Mucosa of descending colon (tissue), 3 donors: ENCODE results near the gene THAP2. TPM values are rescaled to one million over a fixed set of nuclear protein-coding genes. Genes with fewer than 3 reads are reported as not detected.

Source experiments
- ATAC-seq: fragments of 200-7000 bp; cut with Tn5 transposase; one replicate; pipeline ENCODE4 v1.9.1; 2020; ENCODE audit warnings: mild to moderate bottlenecking, moderate library complexity
- DNase-seq, 3 donors: peaks; one replicate each; pipeline ENCODE4 v3.0.0-alpha.2; 2020
- H3K36me3 ChIP-seq: fragments of 200-600 bp; one replicate; pipeline ENCODE4 v1.8.0; 2021; ENCODE audit warnings: low read depth, mild to moderate bottlenecking
- H3K4me1 ChIP-seq: fragments of 200-600 bp; one replicate; pipeline ENCODE4 v1.8.0; 2021; ENCODE audit warnings: low read depth, mild to moderate bottlenecking
- H3K4me3 ChIP-seq: fragments of 200-600 bp; one replicate; pipeline ENCODE4 v1.8.0; 2021; ENCODE audit warnings: mild to moderate bottlenecking
- H3K9me3 ChIP-seq: fragments of 200-600 bp; one replicate; pipeline ENCODE4 v1.8.0; 2021; ENCODE audit warnings: mild to moderate bottlenecking
- intact Hi-C, 2 donors: fragments of 100-400 bp; cut with DNase I in 1 of 2; cut with micrococcal nuclease in 1 of 2; formaldehyde crosslinking; loops; one replicate each; pipeline versions ENCODE4 v1.11.0 to v1.11.1; 2022; cut with DNase I, micrococcal nuclease
- long read RNA-seq, 2 donors: library from polyadenylated mRNA; unstranded; transcript quantifications; one replicate each; pipeline ENCODE4 v2.0.0, GENCODE V29; 2019 to 2021
- total RNA-seq, 3 donors: library from RNA; stranded (reverse); fragmentation: NEBNext Ultra II Directional in 2 of 3; extraction: Animal tissue kit (Norgen Biotek cat#: 25700) in 2 of 3; gene quantifications; one replicate each; pipeline versions ENCODE4 v1.2.1 to v1.2.4, GENCODE V29; 2021 to 2023
- TF ChIP-seq, protein P1 (sequence below): fragments of 200-600 bp; IDR thresholded peaks from one replicate; pipeline ENCODE4 v1.8.0; 2022; ENCODE audit warnings: antibody characterized with exemption, mild to moderate bottlenecking
- donor health status: DM: no; HTN: no; CAD: no; lungs with moderate emphysema.
- donor health status: DM: no; HTN: no; CAD: no.
- donor health status: DM: no; HTN: yes; CAD: no.

The THAP2 gene
- 1 to 10 TPM; 3.2 to 4.6 (median 3.9) TPM for total RNA-seq
- long read RNA-seq, donor 1, full-length matches to known transcripts: 6 of 7 reads
- long read RNA-seq, donor 1, partial matches to known transcripts: 0 of 7 reads
- long read RNA-seq, donor 1, other reads (novel, unspliced or antisense): 1 of 7 reads
- long read RNA-seq, donor 2, partial matches to known transcripts: 0 of 3 reads
- long read RNA-seq, donor 2, other reads (novel, unspliced or antisense): 3 of 3 reads

DNA sequence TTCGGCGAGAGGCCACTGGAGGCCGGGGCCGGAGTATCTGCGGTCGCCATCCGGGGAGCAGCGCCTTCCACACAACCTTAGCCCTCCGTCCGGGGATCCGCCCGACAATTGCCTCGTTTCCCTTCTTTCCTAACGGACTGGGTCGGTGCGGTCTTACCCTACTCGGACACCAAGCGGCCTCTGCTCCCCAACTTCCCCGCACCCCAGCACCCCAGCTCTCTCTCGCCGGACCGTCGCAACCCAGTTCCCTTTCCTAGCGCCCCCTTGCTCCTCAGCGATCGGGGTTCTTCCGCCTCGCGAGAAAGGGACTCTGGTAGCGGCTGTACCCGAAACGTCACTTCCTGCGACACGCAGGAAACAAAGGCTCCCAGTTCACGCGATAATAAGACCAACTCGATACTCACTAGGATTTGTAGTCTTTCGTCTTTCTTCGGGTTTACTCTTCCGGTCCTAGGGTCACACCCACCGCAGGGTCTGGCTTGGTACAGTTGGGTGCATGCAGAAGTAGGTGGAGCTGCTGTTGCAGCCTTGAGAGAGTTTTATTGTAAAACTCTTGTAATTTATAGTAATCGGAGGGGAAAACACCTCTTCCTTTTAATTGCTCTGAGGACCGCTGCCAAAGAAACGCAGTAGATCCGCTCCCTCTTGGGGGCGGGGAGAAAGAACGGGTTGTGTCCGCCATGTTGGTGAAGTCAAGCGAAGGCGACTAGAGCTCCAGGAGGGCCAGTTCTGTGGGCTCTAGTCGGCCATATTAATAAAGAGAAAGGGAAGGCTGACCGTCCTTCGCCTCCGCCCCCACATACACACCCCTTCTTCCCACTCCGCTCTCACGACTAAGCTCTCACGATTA lies at the start of gene THAP2, which contains the start of gene ZFC3H1:
Gene THAP2, plus strand, starts transcription at position 741 of the 850 bp plus-strand sequence. CDS start 209 bp downstream, outside the sequence.
Gene ZFC3H1, minus strand, starts transcription at position 288 of the 850 bp plus-strand sequence. Its CDS starts 238 bp downstream, at position 50.
- Histone ChIP-seq H3K36me3 (no peaks in the 10 kb centered on the region), H3K4me1 (peaks cover 23% of the 10 kb centered on the region), H3K9me3 (no peaks in the 10 kb centered on the region), H3K4me3 (peak within 1 kb of the TSS; percentile 76)
- intact Hi-C loops: no loop called here
- TF ChIP-seq, protein P1, sequence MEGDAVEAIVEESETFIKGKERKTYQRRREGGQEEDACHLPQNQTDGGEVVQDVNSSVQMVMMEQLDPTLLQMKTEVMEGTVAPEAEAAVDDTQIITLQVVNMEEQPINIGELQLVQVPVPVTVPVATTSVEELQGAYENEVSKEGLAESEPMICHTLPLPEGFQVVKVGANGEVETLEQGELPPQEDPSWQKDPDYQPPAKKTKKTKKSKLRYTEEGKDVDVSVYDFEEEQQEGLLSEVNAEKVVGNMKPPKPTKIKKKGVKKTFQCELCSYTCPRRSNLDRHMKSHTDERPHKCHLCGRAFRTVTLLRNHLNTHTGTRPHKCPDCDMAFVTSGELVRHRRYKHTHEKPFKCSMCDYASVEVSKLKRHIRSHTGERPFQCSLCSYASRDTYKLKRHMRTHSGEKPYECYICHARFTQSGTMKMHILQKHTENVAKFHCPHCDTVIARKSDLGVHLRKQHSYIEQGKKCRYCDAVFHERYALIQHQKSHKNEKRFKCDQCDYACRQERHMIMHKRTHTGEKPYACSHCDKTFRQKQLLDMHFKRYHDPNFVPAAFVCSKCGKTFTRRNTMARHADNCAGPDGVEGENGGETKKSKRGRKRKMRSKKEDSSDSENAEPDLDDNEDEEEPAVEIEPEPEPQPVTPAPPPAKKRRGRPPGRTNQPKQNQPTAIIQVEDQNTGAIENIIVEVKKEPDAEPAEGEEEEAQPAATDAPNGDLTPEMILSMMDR: peak; percentile 9
- ATAC-seq (peak; percentile 91), DNase-seq (peak; percentile 92 to 96 (median 96))

DNA sequence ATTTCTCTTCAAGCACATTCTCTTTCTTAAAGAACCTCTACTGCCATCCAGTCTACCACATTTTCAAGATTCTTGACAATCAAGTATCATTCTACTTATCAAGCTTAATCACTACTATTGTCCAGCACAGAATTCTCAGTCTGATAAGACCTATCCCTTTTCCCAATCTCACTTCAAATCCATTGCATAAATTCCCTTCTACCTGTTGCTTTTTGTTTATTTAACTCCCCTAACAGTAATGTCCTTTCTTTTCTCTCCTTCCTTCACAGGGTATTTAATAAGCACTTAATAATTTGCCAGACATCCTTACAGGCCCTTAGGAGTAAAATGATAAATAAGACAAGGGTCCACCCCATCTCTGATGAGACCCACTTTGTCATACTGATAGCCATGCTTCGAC lies 42.2 kb upstream of the THAP2 start:
- TF ChIP-seq, protein P1: no peak
- intact Hi-C loops: no loop called here
- H3K4me1 ChIP-seq: no peaks in the 10 kb centered on the region
- H3K36me3 ChIP-seq: peaks cover 9% of the 10 kb centered on the region
- DNase-seq (no peak), ATAC-seq (no peak)
- no peaks in the 10 kb centered on the region for H3K9me3 ChIP-seq
- no peak overlapping the region for H3K4me3 ChIP-seq

DNA sequence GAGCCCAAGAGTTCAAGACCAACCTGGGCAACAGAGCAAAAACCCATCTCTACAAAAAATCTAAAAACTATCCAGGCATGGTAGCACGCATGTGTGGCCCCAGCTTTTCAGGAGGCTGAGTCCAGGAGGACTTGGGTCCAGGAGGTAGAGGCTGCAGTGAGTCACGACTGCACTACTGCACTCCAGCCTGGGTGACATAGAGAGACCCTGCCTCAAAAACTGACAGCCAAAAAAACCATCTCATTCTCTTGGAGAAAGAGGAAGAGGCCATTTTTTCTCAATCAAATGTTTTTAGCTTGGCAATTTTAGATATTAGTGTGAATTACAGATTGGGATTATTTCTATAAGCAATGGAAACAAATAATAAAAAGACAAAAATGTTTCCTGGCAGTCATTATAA lies 38.6 kb upstream of the THAP2 start:
- Histone ChIP-seq H3K4me3 (no peak overlapping the region), H3K4me1 (no peaks in the 10 kb centered on the region), H3K9me3 (no peaks in the 10 kb centered on the region), H3K36me3 (peaks cover 9% of the 10 kb centered on the region)
- DNase-seq (no peak), ATAC-seq (no peak)
- TF ChIP-seq, protein P1: no peak
- intact Hi-C loops: no loop called here

DNA sequence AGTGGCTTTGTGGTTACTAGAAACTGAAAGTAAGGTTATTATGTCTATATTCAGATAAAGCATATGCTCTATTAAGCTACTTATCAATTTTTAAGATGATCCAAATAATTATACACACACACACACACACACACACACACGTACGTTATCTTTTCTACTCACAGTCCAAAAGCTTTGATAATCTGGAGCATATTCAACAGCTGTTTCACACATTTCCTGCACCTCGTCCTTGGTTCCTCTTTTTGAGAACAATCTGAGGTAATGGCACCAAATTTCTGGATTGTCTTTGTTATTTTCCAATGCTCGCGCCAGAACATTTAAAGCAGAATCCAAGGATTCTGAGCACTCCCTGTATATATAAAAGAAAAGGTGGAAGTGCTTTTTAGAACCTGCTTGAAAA lies 38.0 kb upstream of the THAP2 start:
- intact Hi-C loops: no loop called here
- peaks cover 9% of the 10 kb centered on the region for H3K36me3 ChIP-seq

DNA sequence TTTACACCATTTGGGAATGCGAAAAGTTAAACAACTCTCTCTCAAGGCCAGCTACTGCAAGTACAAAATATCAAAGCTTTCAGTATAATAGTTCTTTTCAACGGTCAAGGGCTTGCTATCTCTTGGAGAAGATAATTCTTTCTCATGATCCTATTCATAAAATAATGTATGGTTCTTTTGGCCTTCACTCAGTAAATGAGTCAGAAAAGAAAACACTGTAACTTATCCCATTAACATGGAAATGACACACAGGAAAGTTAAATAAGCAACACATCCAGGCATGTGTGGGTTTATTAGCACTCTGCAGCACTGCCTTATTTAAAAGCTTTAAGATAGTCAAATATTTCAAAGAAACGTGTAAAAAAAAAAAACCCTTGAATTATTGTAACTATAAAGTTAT lies 37.3 kb upstream of the THAP2 start:
- H3K36me3 ChIP-seq: peaks cover 9% of the 10 kb centered on the region
- ATAC-seq (peak; percentile 45), DNase-seq (no peak)
- H3K4me3 ChIP-seq: no peak overlapping the region
- H3K9me3 ChIP-seq: no peaks in the 10 kb centered on the region
- TF ChIP-seq, protein P1: no peak
- intact Hi-C loops: no loop called here
- H3K4me1 ChIP-seq: no peaks in the 10 kb centered on the region

More for the DNA sequence above, 38.0 kb upstream of the THAP2 start:
- TF ChIP-seq, protein P1: no peak
- Histone ChIP-seq H3K4me3 (no peak overlapping the region), H3K4me1 (no peaks in the 10 kb centered on the region), H3K9me3 (no peaks in the 10 kb centered on the region)
- DNase-seq (peak in 1 of 3 donors; percentile 9), ATAC-seq (peak; percentile 25)
